ENCODE results near the gene TNFRSF13B.

- no peak for TF ChIP-seq POLR2A (IDR thresholded peaks at IDR 0.05; ENCODE audit: extremely low read depth, insufficient read length)
- TF ChIP-seq, protein P1, sequence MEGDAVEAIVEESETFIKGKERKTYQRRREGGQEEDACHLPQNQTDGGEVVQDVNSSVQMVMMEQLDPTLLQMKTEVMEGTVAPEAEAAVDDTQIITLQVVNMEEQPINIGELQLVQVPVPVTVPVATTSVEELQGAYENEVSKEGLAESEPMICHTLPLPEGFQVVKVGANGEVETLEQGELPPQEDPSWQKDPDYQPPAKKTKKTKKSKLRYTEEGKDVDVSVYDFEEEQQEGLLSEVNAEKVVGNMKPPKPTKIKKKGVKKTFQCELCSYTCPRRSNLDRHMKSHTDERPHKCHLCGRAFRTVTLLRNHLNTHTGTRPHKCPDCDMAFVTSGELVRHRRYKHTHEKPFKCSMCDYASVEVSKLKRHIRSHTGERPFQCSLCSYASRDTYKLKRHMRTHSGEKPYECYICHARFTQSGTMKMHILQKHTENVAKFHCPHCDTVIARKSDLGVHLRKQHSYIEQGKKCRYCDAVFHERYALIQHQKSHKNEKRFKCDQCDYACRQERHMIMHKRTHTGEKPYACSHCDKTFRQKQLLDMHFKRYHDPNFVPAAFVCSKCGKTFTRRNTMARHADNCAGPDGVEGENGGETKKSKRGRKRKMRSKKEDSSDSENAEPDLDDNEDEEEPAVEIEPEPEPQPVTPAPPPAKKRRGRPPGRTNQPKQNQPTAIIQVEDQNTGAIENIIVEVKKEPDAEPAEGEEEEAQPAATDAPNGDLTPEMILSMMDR (IDR thresholded peaks at IDR 0.05; ENCODE audit: low read depth, low read length): no peak
- TF ChIP-seq MYC (IDR thresholded peaks at IDR 0.05; ENCODE audit: low read depth, low read length): no peak
- TF ChIP-seq MAX (IDR thresholded peaks at IDR 0.05; ENCODE audit: low read depth, low read length): no peak
These were observed 63.6 kb downstream of the TNFRSF13B start for GRCh38 chr17:16908273-16908672.
